Tibial nerve (tissue), 4 donors: ENCODE data around the gene KLHL13.

Experiments used
- EP300 ChIP-seq, 2 donors: sonication (generic); formaldehyde crosslinking; IDR thresholded peaks; one replicate each; pipeline ENCODE4 v1.6.1; 2017; ENCODE audit warnings: antibody characterized with exemption in 2 of 2, mild to moderate bottlenecking in 1 of 2
- POLR2A ChIP-seq, 2 donors: fragments of 450-650 bp; IDR thresholded peaks; one replicate each; pipeline ENCODE4 v1.6.1; 2017; ENCODE audit warnings: antibody characterized with exemption in 2 of 2, mild to moderate bottlenecking in 2 of 2, moderate library complexity in 2 of 2
- TF ChIP-seq, protein P1 (sequence below), 5 experiments: fragments of 200-600 bp in 3 of 5; fragments of 450-650 bp in 2 of 5; sonication (generic) in 3 of 5; IDR thresholded peaks; one replicate each; pipeline ENCODE4 v1.5.1; 2016 to 2019; ENCODE audit warnings: antibody characterized with exemption in 5 of 5, mild to moderate bottlenecking in 3 of 5, moderate library complexity in 2 of 5

DNA sequence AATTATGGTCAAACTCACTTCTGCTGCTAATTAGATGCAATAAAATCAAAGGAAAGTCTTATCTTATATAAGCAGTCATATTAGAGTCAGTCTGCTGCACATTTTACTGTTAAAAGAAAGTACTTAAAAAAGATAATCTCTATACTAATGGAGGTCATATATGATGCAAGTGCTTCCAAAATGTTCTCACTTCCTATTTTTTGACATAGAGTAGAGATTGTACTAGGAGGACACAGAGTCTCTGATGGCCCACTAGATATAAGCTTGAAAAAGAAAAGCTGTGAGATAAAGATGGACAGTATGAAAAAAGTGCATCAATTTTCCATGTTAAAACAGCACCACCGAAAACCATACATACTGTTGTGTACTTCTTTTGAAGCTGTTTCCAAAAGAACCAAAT is 196.9 kb downstream of the KLHL13 start:
- TF ChIP-seq, protein P1, sequence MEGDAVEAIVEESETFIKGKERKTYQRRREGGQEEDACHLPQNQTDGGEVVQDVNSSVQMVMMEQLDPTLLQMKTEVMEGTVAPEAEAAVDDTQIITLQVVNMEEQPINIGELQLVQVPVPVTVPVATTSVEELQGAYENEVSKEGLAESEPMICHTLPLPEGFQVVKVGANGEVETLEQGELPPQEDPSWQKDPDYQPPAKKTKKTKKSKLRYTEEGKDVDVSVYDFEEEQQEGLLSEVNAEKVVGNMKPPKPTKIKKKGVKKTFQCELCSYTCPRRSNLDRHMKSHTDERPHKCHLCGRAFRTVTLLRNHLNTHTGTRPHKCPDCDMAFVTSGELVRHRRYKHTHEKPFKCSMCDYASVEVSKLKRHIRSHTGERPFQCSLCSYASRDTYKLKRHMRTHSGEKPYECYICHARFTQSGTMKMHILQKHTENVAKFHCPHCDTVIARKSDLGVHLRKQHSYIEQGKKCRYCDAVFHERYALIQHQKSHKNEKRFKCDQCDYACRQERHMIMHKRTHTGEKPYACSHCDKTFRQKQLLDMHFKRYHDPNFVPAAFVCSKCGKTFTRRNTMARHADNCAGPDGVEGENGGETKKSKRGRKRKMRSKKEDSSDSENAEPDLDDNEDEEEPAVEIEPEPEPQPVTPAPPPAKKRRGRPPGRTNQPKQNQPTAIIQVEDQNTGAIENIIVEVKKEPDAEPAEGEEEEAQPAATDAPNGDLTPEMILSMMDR (IDR thresholded peaks at IDR 0.05), result no peak
- no peak for TF ChIP-seq POLR2A (IDR thresholded peaks at IDR 0.05)
- TF ChIP-seq EP300 (IDR thresholded peaks at IDR 0.05), result no peak
